Mesenchymal stem cell (in vitro differentiated cells and primary cell): Measurements from ENCODE around the gene OLFML3.

Experiments
- DNase-seq: peaks from one replicate; pipeline ENCODE4 v3.0.0-alpha.2; 2013
- H2AFZ ChIP-seq: one replicate; pipeline ENCODE4 v1.6.1; 2013; ENCODE audit warnings: low read depth, mild to moderate bottlenecking, control low read depth, inconsistent platforms, low read length, moderate library complexity
- H2AK5ac ChIP-seq: 2 replicates; pipeline ENCODE4 v1.6.1; 2013; ENCODE audit warnings: low read length, moderate library complexity, mild to moderate bottlenecking, inconsistent platforms; ENCODE audit not compliant: severe bottlenecking
- H2BK120ac ChIP-seq: one replicate; pipeline ENCODE4 v1.6.1; 2013; ENCODE audit warnings: low read depth, mild to moderate bottlenecking, inconsistent platforms, low read length, moderate library complexity
- H2BK12ac ChIP-seq, 2 experiments: one replicate each; pipeline ENCODE4 v1.6.1; 2013; ENCODE audit warnings: inconsistent platforms in 2 of 2, low read length in 2 of 2, mild to moderate bottlenecking in 2 of 2, moderate library complexity in 2 of 2, control low read depth in 1 of 2
- H2BK15ac ChIP-seq: one replicate; pipeline ENCODE4 v1.6.1; 2013; ENCODE audit warnings: mild to moderate bottlenecking, low read depth, inconsistent platforms; ENCODE audit not compliant: poor library complexity, severe bottlenecking
- H2BK5ac ChIP-seq: 2 replicates; pipeline ENCODE4 v1.6.1; 2013; ENCODE audit warnings: low read depth, mild to moderate bottlenecking, low read length, control low read depth, inconsistent platforms; ENCODE audit not compliant: poor library complexity, severe bottlenecking
- H3K14ac ChIP-seq, 2 experiments: one replicate each; pipeline ENCODE4 v1.6.1; 2013; ENCODE audit warnings: inconsistent platforms in 2 of 2, low read length in 2 of 2, control low read depth in 1 of 2, mild to moderate bottlenecking in 1 of 2, moderate library complexity in 1 of 2
- H3K18ac ChIP-seq, 2 experiments: one replicate each; pipeline ENCODE4 v1.6.1; 2013; ENCODE audit warnings: inconsistent platforms in 2 of 2, low read length in 2 of 2, control low read depth in 1 of 2, low read depth in 1 of 2, mild to moderate bottlenecking in 1 of 2
- H3K23ac ChIP-seq, 2 experiments: one replicate each; pipeline ENCODE4 v1.6.1; 2013; ENCODE audit warnings: inconsistent platforms in 2 of 2, low read length in 2 of 2, mild to moderate bottlenecking in 2 of 2, moderate library complexity in 2 of 2, control low read depth in 1 of 2
- H3K27ac ChIP-seq: 2 replicates; pipeline ENCODE4 v1.5.1; 2013; ENCODE audit warnings: mild to moderate bottlenecking, moderate library complexity, low read length, control low read depth, inconsistent platforms; ENCODE audit not compliant: poor library complexity, severe bottlenecking
- H3K27me3 ChIP-seq, 2 experiments: 2 replicates each; pipeline versions ENCODE4 v1.6.1 to v1.7.0; 2013; ENCODE audit warnings: low read length in 2 of 2, mild to moderate bottlenecking in 2 of 2, moderate library complexity in 2 of 2, control low read depth in 1 of 2, inconsistent platforms in 1 of 2; ENCODE audit not compliant: control insufficient read depth in 1 of 2, insufficient read depth in 1 of 2
- H3K36me3 ChIP-seq, 2 experiments: 2 replicates each; pipeline versions ENCODE4 v1.6.1 to v1.7.0; 2013; ENCODE audit warnings: low read length in 2 of 2, control low read depth in 1 of 2, inconsistent platforms in 1 of 2, low read depth in 1 of 2, mild to moderate bottlenecking in 1 of 2; ENCODE audit not compliant: insufficient read depth in 2 of 2, control insufficient read depth in 1 of 2
- H3K4ac ChIP-seq, 2 experiments: one replicate each; pipeline ENCODE4 v1.6.1; 2013; ENCODE audit warnings: inconsistent platforms in 2 of 2, low read length in 2 of 2, mild to moderate bottlenecking in 2 of 2, moderate library complexity in 2 of 2, control low read depth in 1 of 2, low read depth in 1 of 2
- H3K4me1 ChIP-seq: 2 replicates; pipeline ENCODE4 v1.6.1; 2013; ENCODE audit warnings: low read depth, low read length, control low read depth; ENCODE audit not compliant: control insufficient read depth, insufficient read depth
- H3K4me2 ChIP-seq: 2 replicates; pipeline ENCODE4 v1.6.1; 2013; ENCODE audit warnings: low read length, mild to moderate bottlenecking, inconsistent platforms; ENCODE audit not compliant: poor library complexity, severe bottlenecking
- H3K4me3 ChIP-seq, 2 experiments: 2 replicates each; pipeline versions ENCODE4 v1.5.1 to v1.7.0; 2013; ENCODE audit warnings: low read length in 2 of 2, mild to moderate bottlenecking in 2 of 2, control low read depth in 1 of 2, low read depth in 1 of 2; ENCODE audit not compliant: insufficient read depth in 1 of 2
- H3K79me1 ChIP-seq: replicated peaks from 2 replicates; pipeline ENCODE4 v1.6.1; 2013; ENCODE audit warnings: mild to moderate bottlenecking, control low read depth, low read length, inconsistent platforms; ENCODE audit not compliant: poor library complexity, severe bottlenecking
- H3K9ac ChIP-seq: 2 replicates; pipeline ENCODE4 v1.7.0; 2013; ENCODE audit warnings: mild to moderate bottlenecking, low read length, moderate library complexity
- H3K9me3 ChIP-seq: 2 replicates; pipeline ENCODE4 v1.7.0; 2013; ENCODE audit warnings: mild to moderate bottlenecking, low read length; ENCODE audit not compliant: control insufficient read depth
- H4K8ac ChIP-seq: one replicate; pipeline ENCODE4 v1.6.1; 2013; ENCODE audit warnings: inconsistent platforms, mild to moderate bottlenecking, low read length, moderate library complexity
- H4K91ac ChIP-seq: one replicate; pipeline ENCODE4 v1.6.1; 2013; ENCODE audit warnings: mild to moderate bottlenecking, low read length, inconsistent platforms
- WGBS: methylation state at CpG from one replicate; pipeline ENCODE4 v1.1.7; 2013; ENCODE audit warnings: mixed read lengths; 5-methylcytosine and 5-hydroxymethylcytosine counted together

Gene OLFML3

DNA sequence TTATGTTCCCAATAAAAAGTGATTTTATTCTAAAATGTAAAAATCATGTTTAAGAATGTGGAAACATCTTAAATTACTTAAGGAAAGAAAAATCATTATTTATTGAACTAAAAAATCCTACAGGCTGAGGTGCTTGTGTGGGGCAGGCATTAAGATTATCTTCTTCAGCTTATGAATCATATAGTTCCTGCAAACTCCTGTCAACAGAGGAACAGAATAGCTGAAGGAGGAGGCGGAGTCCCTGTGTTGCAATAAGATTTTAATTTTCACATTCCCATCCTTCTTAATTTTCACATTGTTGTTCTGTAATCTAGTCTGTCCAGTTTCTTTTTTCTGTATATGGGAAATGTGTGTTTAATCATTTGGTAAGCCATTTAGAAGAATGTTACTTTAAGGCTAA lies 20.6 kb upstream of the OLFML3 start:
- Histone ChIP-seq H2BK15ac (no peak overlapping the region), H3K36me3 (peaks cover 6 to 80% of the 10 kb centered on the region in 2 experiments), H3K9ac (no peak overlapping the region), H3K4me2 (no peak overlapping the region), H4K8ac (no peak overlapping the region), H3K4ac (no peak overlapping the region), H2BK12ac (no peak overlapping the region), H3K9me3 (no peaks in the 10 kb centered on the region), H4K91ac (no peak overlapping the region), H3K4me1 (no peaks in the 10 kb centered on the region), H3K27ac (no peak overlapping the region), H2BK120ac (no peak overlapping the region), H3K23ac (no peak overlapping the region), H2AK5ac (no peak overlapping the region), H2BK5ac (no peak overlapping the region), H2AFZ (no peak overlapping the region), H3K18ac (no peak overlapping the region), H3K79me1 (peaks cover 12% of the 10 kb centered on the region), H3K4me3 (no peak overlapping the region), H3K14ac (no peak overlapping the region), H3K27me3 (no peaks in the 10 kb centered on the region)
- no CpG with 5 or more reads among the region's 1 CpG for WGBS
- DNase-seq = no peak

GRCh38 chr1:113963281-113963906 lies 15.9 kb upstream of the OLFML3 start:
- DNase-seq = no peak
- Histone ChIP-seq H3K4me3 (no peak overlapping the region), H2AFZ (no peak overlapping the region), H4K8ac (no peak overlapping the region), H3K4me1 (no peaks in the 10 kb centered on the region), H2BK15ac (no peak overlapping the region), H3K9me3 (no peaks in the 10 kb centered on the region), H3K36me3 (peaks cover 11 to 75% of the 10 kb centered on the region in 2 experiments), H3K23ac (no peak overlapping the region), H3K79me1 (peaks cover 8% of the 10 kb centered on the region), H3K18ac (no peak overlapping the region), H3K4ac (no peak overlapping the region), H3K27ac (no peak overlapping the region), H4K91ac (no peak overlapping the region), H2BK12ac (no peak overlapping the region), H2BK5ac (no peak overlapping the region), H2AK5ac (no peak overlapping the region), H3K14ac (no peak overlapping the region), H2BK120ac (no peak overlapping the region), H3K4me2 (no peak overlapping the region), H3K9ac (no peak overlapping the region), H3K27me3 (no peaks in the 10 kb centered on the region)
- WGBS = 99% methylated on average over 11 of the region's 12 CpGs

GRCh38 chr1:113965703-113966412 lies 13.4 kb upstream of the OLFML3 start:
- H3K79me1 ChIP-seq = peaks cover 9% of the 10 kb centered on the region
- no peak overlapping the region for H3K4me3 ChIP-seq
- H3K4me2 ChIP-seq = no peak overlapping the region
- H4K8ac ChIP-seq = no peak overlapping the region
- peaks cover 2% of the 10 kb centered on the region for H3K4me1 ChIP-seq
- 92% methylated on average over 2 of the region's 4 CpGs for WGBS
- no peak overlapping the region for H2AK5ac ChIP-seq
- no peak overlapping the region for H4K91ac ChIP-seq
- H3K9me3 ChIP-seq = no peaks in the 10 kb centered on the region
- H3K9ac ChIP-seq = peak overlapping the region; percentile 43
- no peak overlapping the region for H3K14ac ChIP-seq
- H2BK15ac ChIP-seq = no peak overlapping the region
- H3K27me3 ChIP-seq = no peaks in the 10 kb centered on the region
- H3K36me3 ChIP-seq = peaks cover 24 to 78% of the 10 kb centered on the region in 2 experiments
- no peak overlapping the region for H2BK120ac ChIP-seq
- H2BK12ac ChIP-seq = no peak overlapping the region
- H3K4ac ChIP-seq = no peak overlapping the region
- H2AFZ ChIP-seq = no peak overlapping the region
- H3K18ac ChIP-seq = no peak overlapping the region
- no peak overlapping the region for H3K23ac ChIP-seq
- no peak overlapping the region for H3K27ac ChIP-seq
- DNase-seq = no peak
- H2BK5ac ChIP-seq = no peak overlapping the region

- no peak overlapping the region for H2AFZ ChIP-seq
- H3K27me3 ChIP-seq = no peaks in the 10 kb centered on the region
- peaks cover 26 to 68% of the 10 kb centered on the region in 2 experiments for H3K36me3 ChIP-seq
- H2BK120ac ChIP-seq = no peak overlapping the region
- H2BK5ac ChIP-seq = no peak overlapping the region
- no peak overlapping the region for H3K14ac ChIP-seq
- no peak overlapping the region for H2BK12ac ChIP-seq
- H3K9me3 ChIP-seq = no peaks in the 10 kb centered on the region
- H3K9ac ChIP-seq = no peak overlapping the region
- no peak overlapping the region for H3K4me2 ChIP-seq
- H3K18ac ChIP-seq = no peak overlapping the region
- DNase-seq = no peak
- H3K4me3 ChIP-seq = no peak overlapping the region
- no peak overlapping the region for H2AK5ac ChIP-seq
- H2BK15ac ChIP-seq = no peak overlapping the region
- H4K91ac ChIP-seq = no peak overlapping the region
- H3K79me1 ChIP-seq = peaks cover 10% of the 10 kb centered on the region
- no peak overlapping the region for H3K27ac ChIP-seq
- no peak overlapping the region for H4K8ac ChIP-seq
- H3K4me1 ChIP-seq = peaks cover 7% of the 10 kb centered on the region
- WGBS = 97% methylated on average over 9 of the region's 9 CpGs
- H3K4ac ChIP-seq = no peak overlapping the region
- H3K23ac ChIP-seq = no peak overlapping the region
Observed at GRCh38 chr1:113972954-113973353, 6.3 kb upstream of the OLFML3 start.
